NCI-H524 treated with DMSO at 0.1 percent for 48 hours (cell line): ENCODE measurements around the gene ME3.
"Not testable (repeated sequence)": the region's sequence is repeated elsewhere in the genome, so short reads cannot be mapped to it uniquely, and the experiment has no call there.

Source experiments
- DNase-seq: peaks from one replicate; lab custom pipeline; 2025; lab: John Stamatoyannopoulos, UW

ME3 gene

DNA sequence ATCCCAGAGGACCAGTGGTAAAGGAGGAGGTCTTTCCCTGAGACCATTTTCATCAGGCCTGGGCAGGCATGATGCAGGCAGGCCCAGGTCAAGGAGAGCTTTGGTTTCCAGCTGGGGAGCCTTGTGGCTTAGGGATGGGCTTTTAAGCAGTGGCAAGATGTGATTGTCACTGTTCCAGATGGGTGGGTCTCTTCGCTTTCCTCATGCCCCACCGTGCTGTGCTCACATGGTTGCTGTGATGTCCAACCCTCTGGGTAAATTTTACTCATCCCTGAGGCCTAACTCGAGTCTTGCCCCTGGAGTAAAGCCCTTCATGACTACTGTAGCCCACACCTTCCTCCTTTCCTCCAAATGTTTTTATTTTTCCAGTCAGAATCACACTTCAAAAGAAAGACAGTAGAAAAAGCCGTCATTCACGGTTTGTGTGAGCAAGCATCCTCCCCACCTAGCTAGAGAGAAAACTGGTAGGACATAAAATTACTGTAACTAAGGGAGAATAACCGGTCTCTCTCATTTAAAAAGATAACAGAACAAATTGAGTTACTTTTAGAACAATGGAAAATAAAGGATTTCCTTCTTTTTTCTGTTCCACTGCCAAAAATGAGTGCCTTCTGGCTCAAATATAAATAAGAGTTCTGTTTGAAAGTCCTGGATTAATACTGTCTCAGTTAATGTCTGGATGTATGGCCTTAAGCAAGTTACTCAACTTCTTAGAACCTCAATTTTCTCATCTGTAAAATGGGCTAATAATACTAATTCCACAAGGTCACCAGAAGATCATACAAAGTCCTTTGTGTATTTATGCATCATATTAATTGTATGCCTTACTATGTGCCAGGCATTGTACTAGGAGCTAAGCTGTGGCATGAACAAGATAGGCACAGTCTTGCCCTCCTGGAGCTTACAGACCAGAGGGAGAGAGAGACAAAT is 84.9 kb downstream of the ME3 start:
- no peak for DNase-seq

GRCh38 chr11:86586307-86586706 is 86.1 kb downstream of the ME3 start:
- no peak for DNase-seq

GRCh38 chr11:86582898-86583297 is 89.5 kb downstream of the ME3 start:
- no peak for DNase-seq

DNA sequence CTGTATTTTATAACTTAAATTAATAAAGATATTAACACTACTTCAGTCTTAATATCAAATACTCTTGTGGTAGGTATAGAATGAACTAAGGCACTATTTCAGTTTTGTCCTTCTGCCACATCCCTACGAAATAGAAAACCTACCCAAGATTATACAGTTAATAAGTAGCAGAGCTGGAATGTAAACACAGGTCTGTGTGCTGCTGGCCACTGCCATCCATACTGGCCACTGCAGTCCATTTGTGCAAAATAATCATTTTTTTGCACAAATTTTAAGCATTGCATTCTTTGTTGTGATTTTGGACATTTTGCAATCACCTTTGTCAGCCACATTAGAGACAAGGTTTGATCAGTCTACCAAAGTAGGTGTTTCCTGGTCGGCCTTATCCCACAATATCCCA is 91.9 kb downstream of the ME3 start:
- no peak for DNase-seq

DNA sequence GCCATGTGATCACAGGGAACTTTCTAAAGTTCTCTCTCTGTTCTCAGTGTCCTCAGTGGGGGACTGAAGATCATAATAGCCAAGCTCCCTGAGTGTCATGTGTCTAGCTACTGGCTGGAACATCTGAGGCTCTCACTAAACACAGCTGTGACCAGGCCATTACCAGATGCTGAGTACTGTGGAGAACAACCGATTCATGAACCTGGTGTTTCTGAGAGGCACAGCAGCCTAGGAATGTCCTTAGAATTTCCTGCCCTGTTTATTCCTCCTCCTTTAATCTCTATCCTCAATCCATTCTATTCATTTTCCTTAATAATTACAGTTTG is 93.0 kb downstream of the ME3 start:
- no peak for DNase-seq

- no peak for DNase-seq
Observed at GRCh38 chr11:86578727-86579405, 93.5 kb downstream of the ME3 start.

GRCh38 chr11:86577644-86578636 is 94.5 kb downstream of the ME3 start:
- no peak for DNase-seq

GRCh38 chr11:86576946-86577624 is 95.3 kb downstream of the ME3 start:
- DNase-seq = no peak

GRCh38 chr11:86575927-86576326 is 96.5 kb downstream of the ME3 start:
- peak; percentile 92 for DNase-seq

DNA sequence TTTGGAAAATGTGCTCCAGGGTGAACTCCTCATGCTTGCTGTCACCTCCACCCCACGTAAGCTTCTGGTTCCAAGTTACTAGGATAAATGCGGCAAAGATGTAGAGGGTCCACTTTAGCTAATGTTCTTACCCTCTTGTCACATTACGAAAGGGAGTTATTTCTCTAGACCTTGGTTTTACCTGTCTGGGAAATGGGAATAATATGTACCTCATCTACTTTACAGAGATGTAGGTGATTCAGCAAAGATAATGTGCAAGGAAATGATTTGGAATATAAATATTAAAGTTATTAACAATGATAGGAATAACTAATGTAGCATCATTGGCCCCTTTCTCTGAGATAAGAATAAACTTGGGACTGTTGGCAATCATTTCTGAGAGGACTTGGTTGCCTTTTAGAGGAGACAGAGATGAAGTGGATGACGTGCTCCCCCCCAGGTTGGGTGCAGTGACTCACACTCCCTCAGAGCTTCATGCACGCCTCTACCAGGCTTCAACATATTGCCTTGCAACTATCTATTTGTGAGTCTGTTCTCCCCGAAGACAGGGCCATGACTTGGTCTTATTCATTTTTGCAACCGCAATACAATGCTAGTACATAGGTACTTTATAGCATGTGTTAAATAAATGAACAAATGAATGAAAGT is 97.1 kb downstream of the ME3 start:
- no peak for DNase-seq

DNA sequence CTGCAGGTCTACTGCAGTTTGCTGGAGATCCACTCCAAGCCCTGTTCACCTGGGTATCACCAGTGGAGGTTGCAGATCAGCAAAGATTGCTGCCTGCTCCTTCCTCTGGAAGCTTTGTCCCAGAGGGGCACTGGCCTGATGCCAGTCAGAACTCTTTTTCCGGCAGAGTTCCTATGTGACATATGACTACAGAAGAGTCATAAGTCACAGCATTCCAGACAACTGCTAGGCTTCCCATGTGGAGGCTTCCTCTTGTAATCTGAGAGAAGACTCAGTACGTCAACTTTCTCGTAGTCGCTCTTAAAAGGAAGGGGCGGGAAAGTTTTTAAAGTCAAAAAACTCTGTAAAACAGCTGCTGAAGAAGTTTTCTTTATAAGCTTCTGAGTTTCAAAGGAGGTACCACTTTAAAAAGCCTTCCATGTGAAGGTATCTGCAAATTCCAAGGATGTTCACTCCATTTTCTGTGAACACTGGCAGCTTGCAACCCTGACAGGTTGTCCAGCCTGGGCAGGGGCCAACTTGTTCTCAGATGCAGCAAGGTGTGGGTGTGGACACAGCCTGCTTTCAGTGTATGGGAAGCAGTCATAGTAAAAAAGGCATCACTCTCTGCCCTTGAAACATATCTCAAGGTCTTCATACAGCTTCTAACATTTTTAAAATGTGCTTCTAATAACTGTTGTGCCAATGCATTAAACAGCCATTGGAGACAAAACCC is 97.8 kb downstream of the ME3 start:
- DNase-seq = no peak

DNA sequence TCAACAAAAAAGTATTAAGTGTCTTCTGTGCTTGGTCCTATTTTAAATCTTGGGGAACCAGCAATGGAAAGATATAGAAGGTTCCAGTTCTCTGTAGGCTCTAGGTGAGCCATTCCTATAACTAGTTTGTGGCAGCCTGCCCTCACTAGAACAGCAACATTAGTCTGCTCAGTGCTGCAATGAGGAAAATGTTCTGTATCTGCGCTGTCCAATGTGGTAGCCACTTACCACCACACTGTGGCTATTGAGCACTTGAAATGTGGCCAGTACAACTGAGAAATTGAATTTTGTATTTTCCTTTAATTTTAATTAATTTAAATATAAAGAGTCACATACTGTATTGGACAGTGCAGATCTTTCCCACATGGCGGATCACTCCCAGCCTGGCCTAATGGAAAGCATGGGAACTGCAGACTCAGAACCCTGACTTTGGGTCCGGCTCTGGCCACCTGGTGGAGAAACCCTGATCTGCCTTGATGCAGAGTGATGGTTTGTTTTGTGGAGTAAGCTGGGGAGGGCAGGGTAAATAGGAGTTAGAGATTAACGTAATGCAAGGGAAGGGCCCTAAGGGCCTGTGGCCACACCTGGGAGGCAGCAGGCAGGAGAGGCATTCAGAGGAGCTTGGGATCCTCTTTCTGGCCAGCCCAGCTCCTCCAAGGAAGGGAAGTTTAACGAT is 101.0 kb downstream of the ME3 start:
- no peak for DNase-seq

GRCh38 chr11:86570451-86570850 is 102.0 kb downstream of the ME3 start:
- DNase-seq = no peak

- DNase-seq = no peak
Observed at GRCh38 chr11:86570020-86570419, 102.4 kb downstream of the ME3 start.

GRCh38 chr11:86569109-86569508 is 103.3 kb downstream of the ME3 start:
- no peak for DNase-seq

GRCh38 chr11:86565801-86566312 is 106.6 kb downstream of the ME3 start:
- DNase-seq = no peak

DNA sequence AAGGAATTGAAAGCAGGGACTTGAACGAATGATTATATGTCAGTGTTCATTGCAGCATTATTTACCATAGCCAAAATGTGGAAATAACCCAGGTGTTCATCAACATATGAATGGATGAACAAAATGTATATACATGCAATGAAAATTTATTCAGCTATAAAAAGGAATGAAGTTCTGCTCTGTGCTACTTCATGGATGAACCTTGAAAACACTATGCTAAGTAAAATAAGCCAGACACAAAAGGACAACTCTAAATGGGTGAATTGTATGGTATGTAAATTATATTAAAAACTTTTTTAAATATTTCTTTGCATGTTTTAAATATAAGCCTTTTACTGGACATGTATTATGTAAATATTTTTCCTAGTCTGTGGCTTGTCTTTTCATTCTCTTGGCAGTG is 107.0 kb downstream of the ME3 start:
- no peak for DNase-seq

DNA sequence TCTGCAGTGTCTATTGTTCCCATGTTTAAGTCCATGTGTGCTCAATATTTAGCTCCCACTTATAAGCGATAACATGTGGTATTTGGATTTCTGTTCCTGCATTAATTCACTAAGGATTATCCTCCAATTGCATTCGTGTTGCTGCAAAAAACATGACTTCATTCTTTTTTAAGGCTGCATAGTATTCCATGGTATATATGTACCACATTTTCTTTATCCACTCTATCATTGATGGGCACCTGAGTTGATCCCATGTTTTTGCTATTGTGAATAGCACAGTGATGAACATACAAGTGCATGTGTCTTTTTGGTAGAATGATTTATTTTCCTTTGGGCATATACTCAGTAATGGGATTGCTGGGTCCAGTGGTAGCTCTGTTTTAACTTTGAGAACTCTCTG is 109.6 kb downstream of the ME3 start:
- not testable (repeated sequence) for DNase-seq

DNA sequence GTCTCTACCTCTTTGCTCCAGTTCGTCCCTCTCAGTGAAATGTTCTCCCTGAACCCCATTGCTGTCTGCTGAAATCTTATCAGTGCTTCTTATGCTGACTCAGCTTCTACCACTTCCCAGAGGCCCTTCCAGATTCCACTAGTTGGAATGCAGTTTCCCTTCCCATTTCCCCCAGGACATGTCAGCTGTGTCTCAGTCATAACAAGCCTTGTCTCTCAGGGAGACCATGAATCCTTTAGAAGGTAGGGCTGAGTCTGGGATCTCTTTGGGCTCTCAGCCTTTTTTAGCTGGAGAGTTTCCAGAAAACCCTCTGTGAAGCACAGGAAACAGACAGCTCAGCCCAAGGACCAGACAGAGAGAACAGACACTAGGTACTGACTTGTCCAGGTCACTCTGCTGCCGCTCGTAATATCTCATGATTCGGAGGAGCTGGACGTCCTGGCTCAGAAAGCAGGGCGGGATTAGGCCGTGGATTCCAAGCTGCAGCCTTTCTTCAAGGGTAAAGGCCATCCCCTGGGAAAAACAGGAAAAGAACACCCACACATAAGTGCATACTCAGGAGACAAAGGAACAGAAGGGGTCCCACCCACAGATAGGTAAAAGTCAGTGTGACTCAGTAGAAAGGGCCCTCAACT is 113.0 kb downstream of the ME3 start:
- no peak for DNase-seq
